Hepatocyte (in vitro differentiated cells): ENCODE results near the gene XXYLT1. TPM values are rescaled to one million over a fixed set of nuclear protein-coding genes. Genes with fewer than 3 reads are reported as not detected.
A peak's percentile ranks its signal among the peaks of the same experiment; 100 is the strongest.

Experiments used
- DNase-seq: peaks from one replicate; pipeline ENCODE4 v3.0.0-alpha.2; 2016; ENCODE audit warnings: low spot score
- H2AFZ ChIP-seq: fragments of 200-600 bp; sonication (generic); 2 replicates; pipeline ENCODE4 v1.6.0; 2016; ENCODE audit warnings: antibody characterized with exemption, mild to moderate bottlenecking
- H3K27ac ChIP-seq: fragments of 200-600 bp; sonication (generic); 2 replicates; pipeline ENCODE4 v1.5.1; 2016; ENCODE audit warnings: mild to moderate bottlenecking
- H3K27me3 ChIP-seq: fragments of 200-600 bp; sonication (generic); 2 replicates; pipeline ENCODE4 v1.6.1; 2016
- H3K36me3 ChIP-seq: fragments of 200-600 bp; sonication (generic); replicated peaks from 2 replicates; pipeline ENCODE4 v1.5.1; 2016; ENCODE audit warnings: low read depth; ENCODE audit not compliant: insufficient read depth
- H3K4me1 ChIP-seq: fragments of 200-600 bp; sonication (generic); 2 replicates; pipeline ENCODE4 v1.5.1; 2016; ENCODE audit warnings: mild to moderate bottlenecking, moderate library complexity; ENCODE audit not compliant: insufficient read depth
- H3K4me2 ChIP-seq: fragments of 200-600 bp; sonication (generic); 2 replicates; pipeline ENCODE4 v1.6.0; 2016
- H3K4me3 ChIP-seq: fragments of 200-600 bp; sonication (generic); 2 replicates; pipeline ENCODE4 v1.5.1; 2016; ENCODE audit warnings: mild to moderate bottlenecking
- H3K79me2 ChIP-seq: fragments of 200-600 bp; sonication (generic); 2 replicates; pipeline ENCODE4 v1.6.0; 2017; ENCODE audit warnings: mild to moderate bottlenecking
- H3K9me2 ChIP-seq: fragments of 200-600 bp; sonication (generic); replicated peaks from 2 replicates; pipeline ENCODE4 v1.6.0; 2017; ENCODE audit warnings: mild to moderate bottlenecking; ENCODE audit not compliant: insufficient read depth
- H3K9me3 ChIP-seq: fragments of 200-600 bp; sonication (generic); 2 replicates; pipeline ENCODE4 v1.5.1; 2016; ENCODE audit warnings: low read depth, mild to moderate bottlenecking
- H4K20me1 ChIP-seq: fragments of 200-600 bp; sonication (generic); 2 replicates; pipeline ENCODE4 v1.6.0; 2016; ENCODE audit warnings: mild to moderate bottlenecking; ENCODE audit not compliant: insufficient read depth, poor library complexity, severe bottlenecking
- EZH2 ChIP-seq: fragments of 200-600 bp; sonication (generic); IDR thresholded peaks from 2 replicates; pipeline ENCODE4 v1.6.1; 2016; ENCODE audit warnings: antibody characterized with exemption, mild to moderate bottlenecking, borderline replicate concordance
- EZH2phosphoT487 ChIP-seq: fragments of 200-600 bp; sonication (generic); IDR thresholded peaks from one replicate; pipeline ENCODE4 v1.6.1; 2018; ENCODE audit warnings: antibody characterized with exemption, mild to moderate bottlenecking, low read depth, moderate library complexity; ENCODE audit not compliant: unreplicated experiment, severe bottlenecking
- WGBS: methylation state at CpG from one replicate; pipeline ENCODE4 v1.1.6; 2016; ENCODE audit warnings: low lambda C conversion rate; ENCODE audit errors: missing lambda C conversion rate; 5-methylcytosine and 5-hydroxymethylcytosine counted together
- polyA plus RNA-seq: library from polyadenylated mRNA; unstranded; fragments of >200 nt; fragmentation: Nextera tagmentation; extraction: Ambion mirVana; gene quantifications from 2 replicates; pipeline ENCODE4 v1.2.1, GENCODE V29; 2016
- total RNA-seq: library from RNA; depleted of rRNA; stranded (reverse); fragments of >200 nt; gene quantifications from 2 replicates; pipeline ENCODE4 v1.2.3, GENCODE V29; 2014
- TF ChIP-seq, protein P1 (sequence below): fragments of 200-600 bp; sonication (generic); IDR thresholded peaks from 2 replicates; pipeline ENCODE4 v1.5.1; 2016; ENCODE audit warnings: antibody characterized with exemption, mild to moderate bottlenecking; ENCODE audit not compliant: poor library complexity

XXYLT1 gene
- total and polyA plus RNA-seq, 2 experiments from 2014 or later = 20.9 to 25.6 TPM

DNA sequence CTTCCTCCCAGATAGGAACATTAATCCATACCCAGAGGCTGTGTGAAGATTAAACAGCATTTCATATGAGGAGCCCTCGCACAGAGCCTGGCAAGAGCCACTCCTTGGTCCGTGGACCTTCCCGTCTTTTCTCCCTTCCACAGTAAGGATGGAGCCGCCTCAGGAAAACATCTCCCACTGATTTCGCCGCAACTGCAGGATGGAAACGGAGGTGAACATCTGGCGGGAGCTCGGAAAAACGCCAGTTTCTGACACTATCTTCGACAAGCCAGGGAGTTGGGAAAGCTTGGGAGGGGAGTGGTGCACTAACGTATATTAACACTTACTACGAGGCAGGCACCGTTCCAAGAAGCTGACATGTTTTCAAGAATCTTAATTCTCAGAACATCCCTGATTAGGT is 157.9 kb downstream of the XXYLT1 start:
- Histone ChIP-seq H2AFZ (no peak overlapping the region), H3K4me3 (no peak overlapping the region), H3K79me2 (no peaks in the 10 kb centered on the region), H3K36me3 (no peaks in the 10 kb centered on the region), H3K9me2 (no peaks in the 10 kb centered on the region), H3K4me1 (peaks cover 18% of the 10 kb centered on the region), H3K9me3 (no peaks in the 10 kb centered on the region), H3K27ac (no peak overlapping the region), H3K27me3 (no peaks in the 10 kb centered on the region), H4K20me1 (no peaks in the 10 kb centered on the region), H3K4me2 (no peak overlapping the region)
- TF ChIP-seq, protein P1, sequence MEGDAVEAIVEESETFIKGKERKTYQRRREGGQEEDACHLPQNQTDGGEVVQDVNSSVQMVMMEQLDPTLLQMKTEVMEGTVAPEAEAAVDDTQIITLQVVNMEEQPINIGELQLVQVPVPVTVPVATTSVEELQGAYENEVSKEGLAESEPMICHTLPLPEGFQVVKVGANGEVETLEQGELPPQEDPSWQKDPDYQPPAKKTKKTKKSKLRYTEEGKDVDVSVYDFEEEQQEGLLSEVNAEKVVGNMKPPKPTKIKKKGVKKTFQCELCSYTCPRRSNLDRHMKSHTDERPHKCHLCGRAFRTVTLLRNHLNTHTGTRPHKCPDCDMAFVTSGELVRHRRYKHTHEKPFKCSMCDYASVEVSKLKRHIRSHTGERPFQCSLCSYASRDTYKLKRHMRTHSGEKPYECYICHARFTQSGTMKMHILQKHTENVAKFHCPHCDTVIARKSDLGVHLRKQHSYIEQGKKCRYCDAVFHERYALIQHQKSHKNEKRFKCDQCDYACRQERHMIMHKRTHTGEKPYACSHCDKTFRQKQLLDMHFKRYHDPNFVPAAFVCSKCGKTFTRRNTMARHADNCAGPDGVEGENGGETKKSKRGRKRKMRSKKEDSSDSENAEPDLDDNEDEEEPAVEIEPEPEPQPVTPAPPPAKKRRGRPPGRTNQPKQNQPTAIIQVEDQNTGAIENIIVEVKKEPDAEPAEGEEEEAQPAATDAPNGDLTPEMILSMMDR = no peak
- TF ChIP-seq EZH2 = no peak
- TF ChIP-seq EZH2phosphoT487 = no peak
- 90% methylated on average over 14 of the region's 14 CpGs for WGBS
- no peak for DNase-seq

DNA sequence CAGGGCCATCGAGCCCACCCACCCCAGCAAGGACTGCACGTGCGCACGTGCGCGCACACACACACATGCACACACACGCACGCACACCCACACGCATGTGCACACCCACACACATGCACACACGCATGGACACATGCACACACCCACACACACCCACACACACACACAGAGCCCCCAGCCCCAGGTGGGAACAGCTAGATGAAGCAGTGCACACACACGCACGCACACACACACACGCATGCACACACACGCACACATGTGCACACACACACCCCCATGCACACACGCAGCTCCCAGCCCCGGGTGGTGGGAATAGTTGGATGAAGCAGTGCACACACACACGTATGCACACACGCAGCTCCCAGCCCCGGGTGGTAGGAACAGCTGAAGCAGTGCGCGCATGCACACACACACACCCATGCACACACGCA is 158.6 kb downstream of the XXYLT1 start:
- WGBS = 96% methylated on average over 21 of the region's 22 CpGs
- H3K36me3 ChIP-seq = no peaks in the 10 kb centered on the region
- H3K4me1 ChIP-seq = peaks cover 14% of the 10 kb centered on the region
- no peaks in the 10 kb centered on the region for H3K9me3 ChIP-seq
- no peak overlapping the region for H3K4me2 ChIP-seq
- H4K20me1 ChIP-seq = no peaks in the 10 kb centered on the region
- no peaks in the 10 kb centered on the region for H3K9me2 ChIP-seq
- H3K27ac ChIP-seq = no peak overlapping the region
- H2AFZ ChIP-seq = no peak overlapping the region
- DNase-seq = no peak
- no peaks in the 10 kb centered on the region for H3K27me3 ChIP-seq
- TF ChIP-seq, protein P1 = no peak
- TF ChIP-seq EZH2phosphoT487 (no peak), EZH2 (no peak)
- H3K4me3 ChIP-seq = no peak overlapping the region
- no peaks in the 10 kb centered on the region for H3K79me2 ChIP-seq

DNA sequence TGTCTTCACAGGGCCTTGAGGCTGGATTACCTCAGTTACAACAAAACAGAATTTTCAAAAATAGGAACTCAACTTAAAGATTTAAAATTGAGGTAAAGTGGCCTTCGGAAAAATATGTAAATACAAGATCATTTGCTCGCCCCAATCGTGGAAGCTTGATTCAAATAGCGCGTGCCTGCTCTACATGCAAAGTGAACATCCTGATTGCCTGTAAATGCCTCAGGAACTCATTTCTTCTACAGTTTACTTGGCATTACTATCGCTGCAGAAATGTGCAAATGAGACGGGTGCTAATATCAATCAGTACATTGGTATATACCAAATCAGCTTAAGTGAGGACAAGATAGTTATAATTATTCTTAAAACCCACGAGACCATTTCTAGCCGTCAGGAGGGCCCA is 159.2 kb downstream of the XXYLT1 start:
- H3K4me3 ChIP-seq = no peak overlapping the region
- H3K79me2 ChIP-seq = no peaks in the 10 kb centered on the region
- H3K36me3 ChIP-seq = no peaks in the 10 kb centered on the region
- peaks cover 10% of the 10 kb centered on the region for H3K4me1 ChIP-seq
- H3K27me3 ChIP-seq = no peaks in the 10 kb centered on the region
- H3K9me3 ChIP-seq = no peaks in the 10 kb centered on the region
- no peak overlapping the region for H3K4me2 ChIP-seq
- H4K20me1 ChIP-seq = no peaks in the 10 kb centered on the region
- H3K9me2 ChIP-seq = no peaks in the 10 kb centered on the region
- TF ChIP-seq EZH2 (no peak), EZH2phosphoT487 (no peak)
- TF ChIP-seq, protein P1 = no peak
- DNase-seq = no peak
- H3K27ac ChIP-seq = peak overlapping the region; percentile 76
- no peak overlapping the region for H2AFZ ChIP-seq
- WGBS = 94% methylated on average over 9 of the region's 9 CpGs

DNA sequence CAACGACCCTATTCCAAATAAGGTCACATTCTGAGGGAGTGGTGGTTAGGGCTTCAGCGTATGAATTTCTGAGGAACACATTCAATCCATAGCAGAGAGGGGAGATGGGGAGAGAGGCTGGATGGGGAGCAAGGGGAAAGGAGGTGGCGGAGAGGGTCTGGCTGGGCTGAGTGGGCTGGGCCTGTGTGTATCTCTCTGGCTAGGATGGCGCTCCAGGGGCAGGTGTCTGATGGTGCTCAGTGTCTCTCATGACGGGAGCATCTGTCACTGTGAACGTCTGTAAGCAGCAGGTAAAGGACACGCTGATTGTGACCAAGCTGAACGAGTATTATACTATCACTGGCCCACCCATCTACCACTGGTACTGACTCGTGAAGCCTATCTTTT is 159.6 kb downstream of the XXYLT1 start:
- Histone ChIP-seq H3K4me1 (peaks cover 13% of the 10 kb centered on the region), H3K9me2 (no peaks in the 10 kb centered on the region), H4K20me1 (no peaks in the 10 kb centered on the region), H3K4me3 (no peak overlapping the region), H3K27ac (peak overlapping the region; percentile 76), H3K79me2 (no peaks in the 10 kb centered on the region), H2AFZ (no peak overlapping the region), H3K36me3 (no peaks in the 10 kb centered on the region), H3K9me3 (no peaks in the 10 kb centered on the region), H3K4me2 (no peak overlapping the region), H3K27me3 (no peaks in the 10 kb centered on the region)
- no peak for TF ChIP-seq EZH2
- TF ChIP-seq, protein P1 = no peak
- no peak for TF ChIP-seq EZH2phosphoT487
- WGBS = 80% methylated on average over 9 of the region's 9 CpGs
- DNase-seq = no peak
